ENCODE data around the gene ZMYND8. TPM values are rescaled to one million over a fixed set of nuclear protein-coding genes. Genes with fewer than 3 reads are reported as not detected.

The ZMYND8 gene
- total RNA-seq, 4 donors from 2014 or later = 44.6 to 78.6 (median 65.8) TPM

DNA sequence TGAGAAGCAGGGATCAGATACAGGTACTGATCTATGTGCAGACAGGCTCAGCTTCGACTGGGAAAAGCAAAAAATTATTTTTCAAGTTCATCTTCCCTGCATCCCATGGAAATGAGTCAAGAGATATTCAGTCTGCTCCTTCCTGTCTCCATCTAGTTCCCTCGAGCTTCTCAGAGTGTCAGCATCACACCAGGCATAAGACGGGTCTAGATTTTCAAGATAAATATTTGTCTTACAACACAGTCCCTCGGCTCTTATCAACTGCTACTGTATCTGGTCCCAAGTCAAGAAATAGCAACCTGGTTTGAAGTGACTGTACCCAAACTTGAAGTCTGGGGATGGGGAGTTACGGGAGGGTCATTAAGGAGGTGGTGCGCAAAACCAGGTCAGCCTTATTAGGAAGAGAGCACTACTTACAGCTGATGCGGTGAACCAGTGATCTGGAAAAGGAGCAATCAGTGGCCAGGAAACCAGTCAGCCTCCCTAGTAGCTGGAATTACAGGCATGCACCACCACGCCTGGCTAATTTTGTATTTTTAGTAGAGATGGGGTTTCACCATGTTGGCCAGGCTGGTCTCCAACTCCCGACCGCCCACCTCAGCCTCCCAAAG, 29.7 kb downstream of the ZMYND8 start:
- intact Hi-C loops (cut with DNase I) = no loop called here
- Histone ChIP-seq H3K36me3 (no peaks in the 10 kb centered on the region), H3K27ac (replicated peaks in 1 of 4) (peak overlapping the region; percentile 92 to 99 (median 95)), H3K4me3 (no peak overlapping the region), H3K9me3 (no peaks in the 10 kb centered on the region), H3K27me3 (no peaks in the 10 kb centered on the region), H3K4me1 (peaks cover 83 to 100% (median 97%) of the 10 kb centered on the region in 4 donors)
- no peak for DNase-seq (ENCODE audit: extremely low spot score)
- TF ChIP-seq EP300 (IDR thresholded peaks at IDR 0.05) = no peak
- TF ChIP-seq, protein P1, sequence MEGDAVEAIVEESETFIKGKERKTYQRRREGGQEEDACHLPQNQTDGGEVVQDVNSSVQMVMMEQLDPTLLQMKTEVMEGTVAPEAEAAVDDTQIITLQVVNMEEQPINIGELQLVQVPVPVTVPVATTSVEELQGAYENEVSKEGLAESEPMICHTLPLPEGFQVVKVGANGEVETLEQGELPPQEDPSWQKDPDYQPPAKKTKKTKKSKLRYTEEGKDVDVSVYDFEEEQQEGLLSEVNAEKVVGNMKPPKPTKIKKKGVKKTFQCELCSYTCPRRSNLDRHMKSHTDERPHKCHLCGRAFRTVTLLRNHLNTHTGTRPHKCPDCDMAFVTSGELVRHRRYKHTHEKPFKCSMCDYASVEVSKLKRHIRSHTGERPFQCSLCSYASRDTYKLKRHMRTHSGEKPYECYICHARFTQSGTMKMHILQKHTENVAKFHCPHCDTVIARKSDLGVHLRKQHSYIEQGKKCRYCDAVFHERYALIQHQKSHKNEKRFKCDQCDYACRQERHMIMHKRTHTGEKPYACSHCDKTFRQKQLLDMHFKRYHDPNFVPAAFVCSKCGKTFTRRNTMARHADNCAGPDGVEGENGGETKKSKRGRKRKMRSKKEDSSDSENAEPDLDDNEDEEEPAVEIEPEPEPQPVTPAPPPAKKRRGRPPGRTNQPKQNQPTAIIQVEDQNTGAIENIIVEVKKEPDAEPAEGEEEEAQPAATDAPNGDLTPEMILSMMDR (IDR thresholded peaks at IDR 0.05) = no peak
- no peak for TF ChIP-seq POLR2A (IDR thresholded peaks at IDR 0.05; ENCODE audit: low read depth)
- TF ChIP-seq POLR2AphosphoS5 (IDR thresholded peaks at IDR 0.05) = no peak
- WGBS = 75% methylated on average over 10 of the region's 10 CpGs

DNA sequence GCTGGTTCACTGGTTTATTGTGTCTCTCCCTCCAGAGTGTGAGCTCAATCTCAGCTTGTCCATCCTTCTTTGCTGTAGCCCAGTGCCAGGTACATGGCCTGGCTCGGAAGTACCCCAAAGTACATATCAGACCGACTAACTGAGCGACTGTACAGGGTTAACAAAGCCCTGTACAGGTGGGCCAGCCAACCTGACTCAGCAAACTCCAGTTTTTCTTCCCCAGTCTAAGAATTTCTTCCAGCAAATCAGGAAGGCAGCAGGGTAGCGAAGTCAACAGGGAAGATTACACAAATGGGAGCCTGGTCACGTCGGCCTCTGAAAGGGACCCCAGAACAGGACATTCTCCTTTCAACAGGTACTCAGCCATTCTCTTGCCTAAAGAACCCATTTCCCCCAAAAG, 31.3 kb downstream of the ZMYND8 start:
- TF ChIP-seq, protein P1 (IDR thresholded peaks at IDR 0.05) = no peak
- no peak for TF ChIP-seq POLR2AphosphoS5 (IDR thresholded peaks at IDR 0.05)
- no peak for TF ChIP-seq EP300 (IDR thresholded peaks at IDR 0.05)
- no peak for TF ChIP-seq POLR2A (IDR thresholded peaks at IDR 0.05; ENCODE audit: low read depth)
- WGBS = 92% methylated on average over 6 of the region's 6 CpGs
- H3K9me3 ChIP-seq = no peaks in the 10 kb centered on the region
- DNase-seq (ENCODE audit: extremely low spot score) = no peak
- peak overlapping the region; percentile 92 to 99 (median 95) for H3K27ac ChIP-seq (replicated peaks in 1 of 4)
- H3K4me3 ChIP-seq = no peak overlapping the region
- intact Hi-C loops (cut with DNase I) = no loop called here
- H3K27me3 ChIP-seq = no peaks in the 10 kb centered on the region
- H3K36me3 ChIP-seq = no peaks in the 10 kb centered on the region
- peaks cover 83 to 100% (median 97%) of the 10 kb centered on the region in 4 donors for H3K4me1 ChIP-seq

DNA sequence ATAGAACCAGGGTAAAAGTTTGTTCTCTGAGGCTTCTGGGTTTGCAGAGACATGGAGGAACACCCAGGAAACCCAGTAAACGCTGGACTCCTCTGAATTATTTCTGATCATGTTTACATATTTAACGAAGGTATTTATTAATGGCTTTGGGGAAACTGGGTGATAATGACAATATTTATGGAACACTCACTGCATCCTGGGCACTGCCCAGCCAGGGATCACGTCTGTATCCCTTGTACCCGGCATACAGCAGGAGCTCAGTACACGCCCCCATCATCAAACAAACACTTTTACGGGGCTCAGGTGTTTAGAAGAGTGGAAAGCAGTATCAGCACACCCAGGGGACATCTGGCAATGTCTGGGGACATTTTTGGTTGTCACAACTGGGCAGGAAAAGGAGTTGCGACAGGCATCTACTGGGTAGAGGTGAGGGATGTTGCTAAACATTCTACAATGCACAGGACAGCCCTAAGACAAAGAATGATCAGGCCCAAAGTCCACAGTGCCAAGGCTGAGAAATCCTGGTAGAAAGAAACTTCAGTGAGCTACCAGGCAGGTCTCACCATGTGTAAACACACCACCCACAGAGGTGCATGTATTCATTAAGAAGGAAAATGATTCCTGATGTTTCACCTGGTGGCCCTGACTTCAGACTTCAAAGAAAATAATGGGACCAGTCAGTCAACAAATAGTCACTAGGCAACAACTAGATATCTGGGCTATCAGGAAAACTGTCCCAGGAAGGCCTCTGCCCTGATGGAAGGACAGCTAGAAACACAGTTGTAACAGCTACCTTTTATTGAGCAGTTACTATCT, 35.3 kb downstream of the ZMYND8 start:
- Histone ChIP-seq H3K36me3 (no peaks in the 10 kb centered on the region), H3K9me3 (peaks cover 0 to 5% (median 0%) of the 10 kb centered on the region in 4 donors), H3K27ac (replicated peaks in 1 of 4) (peak overlapping the region; percentile 92 to 99 (median 96)), H3K4me3 (no peak overlapping the region), H3K27me3 (no peaks in the 10 kb centered on the region), H3K4me1 (peaks cover 83 to 100% (median 97%) of the 10 kb centered on the region in 4 donors)
- intact Hi-C loops (cut with DNase I) = no loop called here
- no peak for DNase-seq (ENCODE audit: extremely low spot score)
- WGBS = 70% methylated on average over 7 of the region's 7 CpGs
- no peak for TF ChIP-seq POLR2AphosphoS5 (IDR thresholded peaks at IDR 0.05)
- TF ChIP-seq, protein P1 (IDR thresholded peaks at IDR 0.05) = no peak
- TF ChIP-seq EP300 (IDR thresholded peaks at IDR 0.05) = no peak
- no peak for TF ChIP-seq POLR2A (IDR thresholded peaks at IDR 0.05; ENCODE audit: low read depth)

DNA sequence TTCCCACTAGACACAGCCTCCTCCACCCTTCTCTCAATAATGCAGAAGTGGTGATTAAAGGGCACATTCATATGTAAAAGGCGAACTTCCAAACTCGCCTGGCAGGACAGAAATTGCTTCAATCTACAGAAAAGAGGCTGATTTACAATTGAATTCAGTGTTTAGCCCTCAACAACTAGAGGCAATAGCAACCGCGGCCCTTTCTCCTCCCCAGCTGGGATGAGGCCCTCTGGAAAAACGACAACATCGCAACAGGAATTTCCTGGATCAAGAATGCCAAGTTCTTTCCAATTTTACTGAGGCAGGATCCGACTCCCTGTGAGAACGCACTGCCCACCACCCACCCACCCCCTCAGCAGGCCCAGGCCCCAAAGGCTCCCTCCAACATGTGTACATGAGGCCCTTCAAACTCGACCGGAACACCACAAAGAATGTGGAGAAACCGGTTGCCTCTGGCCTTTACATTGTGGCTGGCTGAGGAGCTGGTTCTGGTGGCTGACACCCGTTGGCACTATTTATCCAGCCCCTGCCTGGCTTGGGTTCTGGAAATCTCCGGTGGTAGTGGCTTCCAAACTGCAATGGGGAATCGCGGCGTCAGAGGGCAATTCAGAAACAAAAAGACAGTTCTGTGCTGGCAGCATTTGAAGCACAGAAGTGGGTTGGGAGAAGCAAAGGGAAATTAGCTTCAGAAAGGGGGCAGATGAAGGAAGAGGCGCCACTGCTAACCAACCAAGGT, 36.8 kb downstream of the ZMYND8 start:
- TF ChIP-seq, protein P1 (IDR thresholded peaks at IDR 0.05) = no peak
- no peak for TF ChIP-seq POLR2A (IDR thresholded peaks at IDR 0.05; ENCODE audit: low read depth)
- TF ChIP-seq EP300 (IDR thresholded peaks at IDR 0.05) = no peak
- peak in 1 of 2 donors; percentile 23 for TF ChIP-seq POLR2AphosphoS5 (IDR thresholded peaks at IDR 0.05)
- WGBS = 23% methylated on average over 10 of the region's 17 CpGs
- intact Hi-C loops (cut with DNase I) = no loop called here
- no peak for DNase-seq (ENCODE audit: extremely low spot score)
- H3K27me3 ChIP-seq = no peaks in the 10 kb centered on the region
- H3K9me3 ChIP-seq = peaks cover 0 to 5% (median 0%) of the 10 kb centered on the region in 4 donors
- no peaks in the 10 kb centered on the region for H3K36me3 ChIP-seq
- H3K27ac ChIP-seq (replicated peaks in 1 of 4) = peak overlapping the region; percentile 92 to 99 (median 96)
- H3K4me3 ChIP-seq = peak overlapping the region; percentile 40 to 54 (median 45)
- H3K4me1 ChIP-seq = peaks cover 90 to 100% (median 98%) of the 10 kb centered on the region in 4 donors
